Measurements from ENCODE around the gene SEC14L5. TPM values are rescaled to one million over a fixed set of nuclear protein-coding genes. Genes with fewer than 3 reads are reported as not detected.

Gene SEC14L5
- total RNA-seq, 1 donor from 2014 or later, result 0.32 TPM

DNA sequence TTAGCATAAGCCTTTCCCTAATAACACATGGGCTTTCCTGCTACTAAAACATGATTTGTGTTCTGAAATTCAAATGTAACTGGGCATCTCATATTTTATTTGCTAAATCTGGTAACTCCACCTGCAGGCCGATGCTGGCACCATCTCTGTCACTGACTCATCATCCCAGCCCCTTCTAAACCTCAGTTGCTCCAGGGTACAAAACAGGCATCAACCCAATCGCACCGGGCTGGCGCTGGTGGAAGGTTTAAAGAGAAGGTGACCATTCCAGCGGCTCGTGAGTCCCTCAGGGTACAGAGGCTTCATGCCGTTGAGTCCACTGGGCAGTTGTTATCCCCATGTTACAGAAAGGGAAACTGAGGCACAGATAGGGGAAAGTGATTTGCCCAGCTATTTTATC is 48.3 kb upstream of the SEC14L5 start:
- no peak overlapping the region for H2AFZ ChIP-seq (ENCODE audit: low read depth, low read length)
- H3K27ac ChIP-seq (ENCODE audit: low read depth, low read length), result no peak overlapping the region
- no peaks in the 10 kb centered on the region for H3K79me2 ChIP-seq (ENCODE audit: insufficient read depth, low read length)
- H3K4me3 ChIP-seq (ENCODE audit: insufficient read depth, low read depth, low read length), result no peak overlapping the region
- Mint-ChIP-seq H3K27me3 (ENCODE audit: low read depth, unreplicated experiment) (peaks cover 3% of the 10 kb centered on the region), H3K9me3 (ENCODE audit: unreplicated experiment) (no peaks in the 10 kb centered on the region), H3K36me3 (ENCODE audit: low read depth, unreplicated experiment) (no peaks in the 10 kb centered on the region), H3K4me1 (ENCODE audit: low read depth, unreplicated experiment) (peaks cover 2% of the 10 kb centered on the region), H3K4me3 (ENCODE audit: unreplicated experiment) (no peak overlapping the region), H3K27ac (ENCODE audit: unreplicated experiment) (no peak overlapping the region)
- no peak overlapping the region for H3K4me2 ChIP-seq (ENCODE audit: low read length)
- H3K36me3 ChIP-seq (ENCODE audit: insufficient read depth, low read length), result no peaks in the 10 kb centered on the region
- H4K20me1 ChIP-seq (ENCODE audit: insufficient read depth, low read length), result no peaks in the 10 kb centered on the region
- peaks cover 2% of the 10 kb centered on the region for H3K4me1 ChIP-seq (ENCODE audit: insufficient read depth, low read length)
- H3K9me3 ChIP-seq (ENCODE audit: insufficient read depth, low read depth, low read length), result peaks cover 2% of the 10 kb centered on the region
- TF ChIP-seq, protein P1, sequence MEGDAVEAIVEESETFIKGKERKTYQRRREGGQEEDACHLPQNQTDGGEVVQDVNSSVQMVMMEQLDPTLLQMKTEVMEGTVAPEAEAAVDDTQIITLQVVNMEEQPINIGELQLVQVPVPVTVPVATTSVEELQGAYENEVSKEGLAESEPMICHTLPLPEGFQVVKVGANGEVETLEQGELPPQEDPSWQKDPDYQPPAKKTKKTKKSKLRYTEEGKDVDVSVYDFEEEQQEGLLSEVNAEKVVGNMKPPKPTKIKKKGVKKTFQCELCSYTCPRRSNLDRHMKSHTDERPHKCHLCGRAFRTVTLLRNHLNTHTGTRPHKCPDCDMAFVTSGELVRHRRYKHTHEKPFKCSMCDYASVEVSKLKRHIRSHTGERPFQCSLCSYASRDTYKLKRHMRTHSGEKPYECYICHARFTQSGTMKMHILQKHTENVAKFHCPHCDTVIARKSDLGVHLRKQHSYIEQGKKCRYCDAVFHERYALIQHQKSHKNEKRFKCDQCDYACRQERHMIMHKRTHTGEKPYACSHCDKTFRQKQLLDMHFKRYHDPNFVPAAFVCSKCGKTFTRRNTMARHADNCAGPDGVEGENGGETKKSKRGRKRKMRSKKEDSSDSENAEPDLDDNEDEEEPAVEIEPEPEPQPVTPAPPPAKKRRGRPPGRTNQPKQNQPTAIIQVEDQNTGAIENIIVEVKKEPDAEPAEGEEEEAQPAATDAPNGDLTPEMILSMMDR (IDR thresholded peaks at IDR 0.05; ENCODE audit: insufficient read depth, low read depth, low read length), result no peak
- TF ChIP-seq EZH2 (IDR thresholded peaks at IDR 0.05; ENCODE audit: insufficient read depth, low read length), result no peak
- H3K27me3 ChIP-seq (ENCODE audit: insufficient read depth, low read length), result peaks cover 6% of the 10 kb centered on the region
- DNase-seq (ENCODE audit: low read depth) (no peak), FAIRE-seq (no peak)
- H3K9ac ChIP-seq (ENCODE audit: low read length), result no peak overlapping the region

DNA sequence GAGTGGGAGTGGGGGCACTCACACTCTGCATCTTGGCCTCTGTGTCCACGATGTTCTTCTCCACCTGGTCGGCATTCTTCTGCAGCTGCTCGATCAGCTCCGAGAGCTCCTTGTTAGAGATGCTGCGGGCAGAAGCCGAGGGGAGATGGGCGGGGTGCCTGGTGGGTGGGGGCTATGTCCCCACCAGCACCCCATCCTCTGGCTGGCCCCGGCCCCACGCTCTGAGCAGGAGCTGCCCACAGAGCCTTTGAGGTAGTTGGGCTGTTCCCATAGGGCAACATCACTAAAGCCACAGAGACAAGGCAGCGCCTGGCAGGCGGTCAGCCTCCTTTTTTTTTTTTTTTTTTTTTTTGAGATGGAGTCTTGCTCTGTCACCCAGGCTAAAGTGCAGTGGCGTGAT is 47.3 kb upstream of the SEC14L5 start:
- no peak overlapping the region for H3K27ac ChIP-seq (ENCODE audit: low read depth, low read length)
- peaks cover 2% of the 10 kb centered on the region for H3K9me3 ChIP-seq (ENCODE audit: insufficient read depth, low read depth, low read length)
- H3K4me3 ChIP-seq (ENCODE audit: insufficient read depth, low read depth, low read length), result no peak overlapping the region
- no peaks in the 10 kb centered on the region for H3K79me2 ChIP-seq (ENCODE audit: insufficient read depth, low read length)
- H4K20me1 ChIP-seq (ENCODE audit: insufficient read depth, low read length), result no peaks in the 10 kb centered on the region
- no peak overlapping the region for H3K9ac ChIP-seq (ENCODE audit: low read length)
- DNase-seq (ENCODE audit: low read depth) (no peak), FAIRE-seq (no peak)
- Mint-ChIP-seq H3K4me1 (ENCODE audit: low read depth, unreplicated experiment) (peaks cover 8% of the 10 kb centered on the region), H3K27me3 (ENCODE audit: low read depth, unreplicated experiment) (no peaks in the 10 kb centered on the region), H3K9me3 (ENCODE audit: unreplicated experiment) (no peaks in the 10 kb centered on the region), H3K4me3 (ENCODE audit: unreplicated experiment) (no peak overlapping the region), H3K27ac (ENCODE audit: unreplicated experiment) (no peak overlapping the region), H3K36me3 (ENCODE audit: low read depth, unreplicated experiment) (no peaks in the 10 kb centered on the region)
- TF ChIP-seq, protein P1 (IDR thresholded peaks at IDR 0.05; ENCODE audit: insufficient read depth, low read depth, low read length), result no peak
- no peak for TF ChIP-seq EZH2 (IDR thresholded peaks at IDR 0.05; ENCODE audit: insufficient read depth, low read length)
- H3K4me1 ChIP-seq (ENCODE audit: insufficient read depth, low read length), result peaks cover 11% of the 10 kb centered on the region
- no peak overlapping the region for H2AFZ ChIP-seq (ENCODE audit: low read depth, low read length)
- peaks cover 2% of the 10 kb centered on the region for H3K27me3 ChIP-seq (ENCODE audit: insufficient read depth, low read length)
- H3K36me3 ChIP-seq (ENCODE audit: insufficient read depth, low read length), result no peaks in the 10 kb centered on the region
- no peak overlapping the region for H3K4me2 ChIP-seq (ENCODE audit: low read length)

DNA sequence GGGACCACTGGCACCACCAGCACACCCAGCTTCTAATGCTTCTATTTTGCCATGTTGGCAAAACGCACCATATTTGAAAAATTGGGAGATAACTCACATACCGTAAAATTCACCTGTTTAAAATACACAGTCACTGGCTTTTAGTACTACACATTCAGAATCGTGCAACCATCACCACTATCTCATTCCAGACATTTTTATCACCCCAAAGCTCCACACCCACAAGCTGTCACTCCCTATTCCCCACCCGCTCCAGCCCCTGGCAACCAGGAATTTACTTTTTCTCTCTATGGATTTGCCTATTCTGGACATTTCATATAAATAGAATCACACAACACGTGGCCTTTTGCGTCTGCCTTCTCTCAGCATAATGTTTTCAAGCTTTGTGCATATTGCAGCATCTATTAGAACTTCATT is 46.2 kb upstream of the SEC14L5 start:
- Mint-ChIP-seq H3K9me3 (ENCODE audit: unreplicated experiment) (no peaks in the 10 kb centered on the region), H3K36me3 (ENCODE audit: low read depth, unreplicated experiment) (no peaks in the 10 kb centered on the region), H3K27me3 (ENCODE audit: low read depth, unreplicated experiment) (no peaks in the 10 kb centered on the region), H3K27ac (ENCODE audit: unreplicated experiment) (no peak overlapping the region), H3K4me3 (ENCODE audit: unreplicated experiment) (no peak overlapping the region), H3K4me1 (ENCODE audit: low read depth, unreplicated experiment) (peaks cover 10% of the 10 kb centered on the region)
- peaks cover 2% of the 10 kb centered on the region for H3K9me3 ChIP-seq (ENCODE audit: insufficient read depth, low read depth, low read length)
- FAIRE-seq (no peak), DNase-seq (ENCODE audit: low read depth) (peak; percentile 55)
- no peak overlapping the region for H3K9ac ChIP-seq (ENCODE audit: low read length)
- H3K27ac ChIP-seq (ENCODE audit: low read depth, low read length), result no peak overlapping the region
- no peaks in the 10 kb centered on the region for H3K27me3 ChIP-seq (ENCODE audit: insufficient read depth, low read length)
- H2AFZ ChIP-seq (ENCODE audit: low read depth, low read length), result no peak overlapping the region
- H3K4me2 ChIP-seq (ENCODE audit: low read length), result no peak overlapping the region
- H3K36me3 ChIP-seq (ENCODE audit: insufficient read depth, low read length), result no peaks in the 10 kb centered on the region
- H3K4me3 ChIP-seq (ENCODE audit: insufficient read depth, low read depth, low read length), result no peak overlapping the region
- H3K4me1 ChIP-seq (ENCODE audit: insufficient read depth, low read length), result peaks cover 13% of the 10 kb centered on the region
- no peak for TF ChIP-seq EZH2 (IDR thresholded peaks at IDR 0.05; ENCODE audit: insufficient read depth, low read length)
- TF ChIP-seq, protein P1 (IDR thresholded peaks at IDR 0.05; ENCODE audit: insufficient read depth, low read depth, low read length), result no peak
- no peaks in the 10 kb centered on the region for H4K20me1 ChIP-seq (ENCODE audit: insufficient read depth, low read length)
- H3K79me2 ChIP-seq (ENCODE audit: insufficient read depth, low read length), result no peaks in the 10 kb centered on the region

Measured in astrocyte (in vitro differentiated cells and primary cell).